H1 (cell line): ENCODE results near the gene ARHGAP8. TPM values are rescaled to one million over a fixed set of nuclear protein-coding genes. Genes with fewer than 3 reads are reported as not detected.
A peak's percentile ranks its signal among the peaks of the same experiment; 100 is the strongest.

ENCODE experiments used
- CTCF ChIA-PET: fragments of 300-600 bp; sonication (Branson Sonifier 250); formaldehyde crosslinking; loops from one replicate; lab custom pipeline; 2021; ENCODE audit not compliant: partially characterized antibody; lab: Charles Lee
- POLR2A ChIA-PET: fragments of 300-600 bp; sonication (Branson Sonifier 250); formaldehyde crosslinking; loops from one replicate; lab custom pipeline; 2021; ENCODE audit warnings: inconsistent platforms; ENCODE audit not compliant: partially characterized antibody; lab: Charles Lee
- DNase-seq, 2 experiments: peaks; one replicate each; pipeline versions ENCODE4 v3.0.0 to v3.0.0-alpha.2; 2010 to 2022; ENCODE audit warnings: low spot score in 2 of 2, low read depth in 1 of 2, mixed read lengths in 1 of 2
- FAIRE-seq: peaks from 2 replicates; lab custom pipeline; 2011; peaks lifted over from hg19 to GRCh38; lab: Jason Lieb, UNC
- H2AFZ ChIP-seq: 2 replicates; pipeline ENCODE4 v1.8.1; 2012; ENCODE audit warnings: low read length, inconsistent platforms
- H2AK5ac ChIP-seq: 2 replicates; pipeline ENCODE4 v1.6.1; 2013; ENCODE audit warnings: low read depth, low read length
- H2BK120ac ChIP-seq: replicated peaks from 2 replicates; pipeline ENCODE3; 2013; ENCODE audit warnings: low read depth, low read length, inconsistent platforms
- H2BK12ac ChIP-seq: 2 replicates; pipeline ENCODE4 v1.6.1; 2013; ENCODE audit warnings: low read depth, low read length
- H2BK15ac ChIP-seq: 2 replicates; pipeline ENCODE4 v1.6.1; 2013; ENCODE audit warnings: low read length
- H2BK20ac ChIP-seq: 2 replicates; pipeline ENCODE4 v1.6.1; 2013; ENCODE audit warnings: low read length
- H2BK5ac ChIP-seq: 2 replicates; pipeline ENCODE4 v1.6.1; 2013; ENCODE audit warnings: low read depth, low read length
- H3K14ac ChIP-seq: 2 replicates; pipeline ENCODE4 v1.6.1; 2013; ENCODE audit warnings: inconsistent platforms; ENCODE audit not compliant: insufficient read length
- H3K18ac ChIP-seq: 2 replicates; pipeline ENCODE4 v1.6.1; 2013; ENCODE audit warnings: low read length; ENCODE audit errors: extremely low read depth
- H3K23ac ChIP-seq: 2 replicates; pipeline ENCODE4 v1.6.1; 2013; ENCODE audit warnings: inconsistent platforms; ENCODE audit not compliant: insufficient read length
- H3K23me2 ChIP-seq: 2 replicates; pipeline ENCODE4 v1.6.1; 2013; ENCODE audit warnings: low read depth, low read length
- H3K27ac ChIP-seq: 2 replicates; pipeline ENCODE4 v1.6.1; 2011; ENCODE audit warnings: low read depth, low read length, inconsistent platforms
- H3K27me3 ChIP-seq, 4 experiments: replicated peaks in 1 of 4; 1 replicate in 1 of 4; 2 replicates in 3 of 4; pipeline versions ENCODE4 v1.6.1 to v1.8.1; 2011 to 2013; ENCODE audit warnings: low read length in 3 of 4, mild to moderate bottlenecking in 3 of 4, inconsistent platforms in 2 of 4, mixed read lengths in 2 of 4, moderate library complexity in 1 of 4; ENCODE audit not compliant: control insufficient read depth in 3 of 4, insufficient read depth in 3 of 4; ENCODE audit errors: extremely low read depth in 1 of 4
- H3K36me3 ChIP-seq, 4 experiments: 2 replicates each; pipeline versions ENCODE4 v1.6.1 to v1.8.1; 2011 to 2013; ENCODE audit warnings: mild to moderate bottlenecking in 4 of 4, low read length in 3 of 4, moderate library complexity in 2 of 4, control low read depth in 1 of 4, inconsistent platforms in 1 of 4; ENCODE audit not compliant: insufficient read depth in 4 of 4, control insufficient read depth in 2 of 4
- H3K4ac ChIP-seq: replicated peaks from 2 replicates; pipeline ENCODE3; 2013; ENCODE audit warnings: low read length, low read depth, mixed read lengths, inconsistent platforms; ENCODE audit not compliant: insufficient read length
- H3K4me1 ChIP-seq, 4 experiments: replicated peaks in 1 of 4; 1 replicate in 1 of 4; 2 replicates in 3 of 4; pipeline versions ENCODE4 v1.6.1 to v1.8.1; 2011 to 2013; ENCODE audit warnings: low read length in 3 of 4, inconsistent platforms in 2 of 4, mixed read lengths in 1 of 4; ENCODE audit not compliant: insufficient read depth in 4 of 4, control insufficient read depth in 3 of 4
- H3K4me2 ChIP-seq, 2 experiments: 2 replicates each; pipeline versions ENCODE4 v1.6.1 to v1.8.1; 2011 to 2013; ENCODE audit warnings: low read depth in 2 of 2, low read length in 2 of 2, control low read depth in 1 of 2, inconsistent platforms in 1 of 2, mild to moderate bottlenecking in 1 of 2; ENCODE audit not compliant: insufficient read depth in 1 of 2
- H3K4me3 ChIP-seq, 4 experiments: fragments of 200-600, 300-600 bp in 1 of 4; sonication (generic), shearing (Covaris generic), sonication (Bioruptor Twin) in 1 of 4; 2 replicates each; pipeline versions ENCODE4 v1.5.1 to v1.8.1; 2011 to 2016; ENCODE audit warnings: low read length in 4 of 4, low read depth in 3 of 4, control low read depth in 2 of 4, inconsistent platforms in 2 of 4, mild to moderate bottlenecking in 2 of 4, mixed read lengths in 1 of 4, moderate library complexity in 1 of 4; ENCODE audit not compliant: insufficient read depth in 2 of 4; ENCODE audit errors: extremely low read depth in 1 of 4
- H3K56ac ChIP-seq: replicated peaks from 2 replicates; pipeline ENCODE3; 2013; ENCODE audit warnings: low read depth, mild to moderate bottlenecking, mixed read lengths, low read length, inconsistent platforms; ENCODE audit not compliant: insufficient read length
- H3K79me1 ChIP-seq: 2 replicates; pipeline ENCODE4 v1.6.1; 2013; ENCODE audit warnings: low read depth, low read length, control low read depth
- H3K79me2 ChIP-seq, 2 experiments: 2 replicates each; pipeline versions ENCODE4 v1.6.1 to v1.8.1; 2012 to 2013; ENCODE audit warnings: low read length in 2 of 2, mild to moderate bottlenecking in 2 of 2, inconsistent platforms in 1 of 2; ENCODE audit not compliant: insufficient read depth in 2 of 2, control insufficient read depth in 1 of 2
- H3K9ac ChIP-seq, 4 experiments: replicated peaks in 1 of 4; 1 replicate in 1 of 4; 2 replicates in 3 of 4; pipeline versions ENCODE4 v1.6.1 to v1.8.1; 2011 to 2013; ENCODE audit warnings: low read depth in 3 of 4, low read length in 3 of 4, control low read depth in 2 of 4, mild to moderate bottlenecking in 2 of 4, moderate library complexity in 2 of 4, inconsistent platforms in 1 of 4; ENCODE audit errors: extremely low read depth in 1 of 4
- H3K9me3 ChIP-seq, 2 experiments: 2 replicates each; pipeline versions ENCODE4 v1.6.1 to v1.8.1; 2012 to 2013; ENCODE audit warnings: mild to moderate bottlenecking in 2 of 2, moderate library complexity in 2 of 2, control low read depth in 1 of 2, inconsistent platforms in 1 of 2, low read depth in 1 of 2, low read length in 1 of 2, mixed read lengths in 1 of 2; ENCODE audit not compliant: insufficient read depth in 2 of 2
- H4K20me1 ChIP-seq, 2 experiments: replicated peaks in 1 of 2; 2 replicates each; pipeline versions ENCODE3 to v1.8.1; 2011 to 2013; ENCODE audit warnings: inconsistent platforms in 2 of 2, low read length in 2 of 2, mild to moderate bottlenecking in 1 of 2; ENCODE audit not compliant: insufficient read depth in 2 of 2, control insufficient read depth in 1 of 2
- H4K5ac ChIP-seq: 2 replicates; pipeline ENCODE4 v1.6.1; 2013; ENCODE audit warnings: low read length, low read depth, mixed read lengths, inconsistent platforms; ENCODE audit not compliant: insufficient read length
- H4K8ac ChIP-seq: 2 replicates; pipeline ENCODE4 v1.8.0; 2013; ENCODE audit warnings: mild to moderate bottlenecking, moderate library complexity, low read length, inconsistent platforms; ENCODE audit not compliant: insufficient read depth; ENCODE audit errors: extremely low read depth
- H4K91ac ChIP-seq: replicated peaks from 2 replicates; pipeline ENCODE3; 2013; ENCODE audit warnings: low read length, mixed read lengths, inconsistent platforms; ENCODE audit not compliant: insufficient read length
- ATF3 ChIP-seq: IDR thresholded peaks from 2 replicates; pipeline ENCODE4 v1.6.1; 2011; ENCODE audit warnings: low read depth, mild to moderate bottlenecking, low read length; ENCODE audit not compliant: insufficient read depth
- BRCA1 ChIP-seq: IDR thresholded peaks from 2 replicates; pipeline ENCODE4 v1.6.1; 2012; ENCODE audit warnings: low read depth, low read length, improper control_type of control experiment
- CBX5 ChIP-seq: fragments of 300-800, 300-1000 bp; sonication (generic); IDR thresholded peaks from 2 replicates; pipeline ENCODE4 v1.7.1; 2016; ENCODE audit warnings: antibody characterized with exemption, low read length, low read depth
- CHD2 ChIP-seq: IDR thresholded peaks from 2 replicates; pipeline ENCODE4 v1.6.1; 2012; ENCODE audit warnings: low read length, improper control_type of control experiment
- E2F6 ChIP-seq: IDR thresholded peaks from 2 replicates; pipeline ENCODE4 v1.6.1; 2012; ENCODE audit warnings: inconsistent platforms
- EGR1 ChIP-seq: IDR thresholded peaks from 2 replicates; pipeline ENCODE4 v1.6.1; 2011; ENCODE audit warnings: low read depth, low read length, borderline replicate concordance
- KDM1A ChIP-seq: fragments of 200-600, 300-600 bp; sonication (generic); IDR thresholded peaks from 2 replicates; pipeline ENCODE4 v1.7.1; 2016; ENCODE audit warnings: mild to moderate bottlenecking, low read length, borderline replicate concordance
- KDM4A ChIP-seq: IDR thresholded peaks from one replicate; pipeline ENCODE4 v1.7.1; 2012; ENCODE audit warnings: low read depth, mild to moderate bottlenecking, moderate library complexity, low read length, inconsistent platforms; ENCODE audit not compliant: severe bottlenecking
- POLR2A ChIP-seq, 2 experiments: IDR thresholded peaks; 1 replicate in 1 of 2; 2 replicates in 1 of 2; pipeline ENCODE4 v1.6.1; 2011; ENCODE audit warnings: low read depth in 2 of 2, low read length in 2 of 2, mild to moderate bottlenecking in 2 of 2; ENCODE audit errors: control extremely low read depth in 1 of 2
- WGBS, 2 experiments: shearing (Covaris generic) in 1 of 2; methylation state at CpG; one replicate each; pipeline versions ENCODE4 v1.1.6 to v1.1.7; 2013 to 2015; ENCODE audit warnings: low lambda C conversion rate in 2 of 2, mixed read lengths in 2 of 2, inconsistent platforms in 1 of 2, low coverage in 1 of 2, missing lambda C conversion rate in 1 of 2; ENCODE audit not compliant: insufficient replicate concordance in 2 of 2, insufficient coverage in 1 of 2, insufficient read length in 1 of 2; ENCODE audit errors: extremely low coverage in 1 of 2, missing lambda C conversion rate in 1 of 2; 5-methylcytosine and 5-hydroxymethylcytosine counted together
- polyA plus RNA-seq, 7 experiments: library from polyadenylated mRNA; depleted of rRNA in 3 of 7; stranded (reverse) in 5 of 7; unstranded in 2 of 7; fragments of >200 nt in 5 of 7; fragments of 200-250 nt in 2 of 7; gene quantifications; 1 replicate in 5 of 7; 2 replicates in 1 of 7; 4 replicates in 1 of 7; pipeline versions ENCODE4 v1.2.1 to v1.2.3, GENCODE V29; 2011 to 2013; ENCODE audit warnings: missing spikeins in 2 of 7, mixed read lengths in 2 of 7
- total RNA-seq: library from RNA; stranded (reverse); fragmentation: NEBNext Ultra II Directional; extraction: Animal tissue kit (Norgen Biotek cat#: 25700); gene quantifications from 2 replicates; pipeline ENCODE4 v1.2.1, GENCODE V29; 2021
- TF ChIP-seq, protein P1 (sequence below): IDR thresholded peaks from 2 replicates; pipeline ENCODE4 v1.6.1; 2012; ENCODE audit warnings: low read length, inconsistent platforms

The ARHGAP8 gene
- total and polyA plus RNA-seq, 2 of the 8 experiments (the other 6 are each of a cell fraction or from before 2014, with no cell fraction given), result 35.6 to 47.7 TPM

- CTCF ChIA-PET, result interaction anchor here (0.5 to 9.3 kb wide), 25 partner anchors 9 to 1487 kb away, joined by 3 to 102 read pairs (median 5); partner anchors contain the start of gene ARHGAP8
- no peak overlapping the region for H2BK20ac ChIP-seq
- H3K23me2 ChIP-seq, result no peaks in the 10 kb centered on the region
- peaks cover 0 to 19% (median 12%) of the 10 kb centered on the region in 4 experiments; a peak in 5 of 7 replicates for H3K4me1 ChIP-seq
- H4K8ac ChIP-seq, result peak overlapping the region; percentile 16; the same call in 1 of the 2 replicates
- H3K23ac ChIP-seq, result no peak overlapping the region
- no peak overlapping the region for H3K56ac ChIP-seq
- H3K36me3 ChIP-seq, result no peaks in the 10 kb centered on the region
- no peaks in the 10 kb centered on the region; a peak in 1 of 7 replicates for H3K27me3 ChIP-seq
- H2AFZ ChIP-seq, result no peak overlapping the region
- no peak overlapping the region for H2BK15ac ChIP-seq
- no peak overlapping the region for H3K14ac ChIP-seq
- no peak overlapping the region for H3K27ac ChIP-seq
- no peaks in the 10 kb centered on the region for H3K79me1 ChIP-seq
- H3K4me2 ChIP-seq, result no peak overlapping the region
- FAIRE-seq (no peak), DNase-seq (no peak)
- WGBS, 2 experiments, result 86% methylated on average over 23 of the region's 23 CpGs; no CpG with 5 or more reads in 1 of the 2 experiments
- H3K4ac ChIP-seq, result no peak overlapping the region
- no peaks in the 10 kb centered on the region for H3K9me3 ChIP-seq
- H3K4me3 ChIP-seq, result no peak overlapping the region
- H3K9ac ChIP-seq, result no peak overlapping the region
- no peak overlapping the region for H4K91ac ChIP-seq
- H2BK12ac ChIP-seq, result no peak overlapping the region
- H3K79me2 ChIP-seq, result no peaks in the 10 kb centered on the region
- no peak overlapping the region for H3K18ac ChIP-seq
- peak overlapping the region; percentile 49; the same call in 1 of the 2 replicates for H2BK5ac ChIP-seq
- no peak overlapping the region for H4K5ac ChIP-seq
- H4K20me1 ChIP-seq, result peaks cover 0 to 14% of the 10 kb centered on the region in 2 experiments
- H2AK5ac ChIP-seq, result no peak overlapping the region
- POLR2A ChIA-PET, result interaction anchor here (0.8 kb wide), 1 partner anchor 9 kb away, joined by 5 read pairs; no protein-coding TSS in a partner anchor
- no peak overlapping the region for H2BK120ac ChIP-seq
- TF ChIP-seq E2F6, result no peak
- no peak for TF ChIP-seq ATF3
- TF ChIP-seq KDM4A, result no peak
- TF ChIP-seq CBX5, result no peak
- TF ChIP-seq BRCA1, result no peak
- no peak for TF ChIP-seq CHD2
- TF ChIP-seq POLR2A (IDR thresholded peaks at IDR 0.05; ENCODE audit: control extremely low read depth in 1 of 2, low read depth in 2 of 2, low read length in 2 of 2), result no peak
- no peak for TF ChIP-seq EGR1
- TF ChIP-seq, protein P1, sequence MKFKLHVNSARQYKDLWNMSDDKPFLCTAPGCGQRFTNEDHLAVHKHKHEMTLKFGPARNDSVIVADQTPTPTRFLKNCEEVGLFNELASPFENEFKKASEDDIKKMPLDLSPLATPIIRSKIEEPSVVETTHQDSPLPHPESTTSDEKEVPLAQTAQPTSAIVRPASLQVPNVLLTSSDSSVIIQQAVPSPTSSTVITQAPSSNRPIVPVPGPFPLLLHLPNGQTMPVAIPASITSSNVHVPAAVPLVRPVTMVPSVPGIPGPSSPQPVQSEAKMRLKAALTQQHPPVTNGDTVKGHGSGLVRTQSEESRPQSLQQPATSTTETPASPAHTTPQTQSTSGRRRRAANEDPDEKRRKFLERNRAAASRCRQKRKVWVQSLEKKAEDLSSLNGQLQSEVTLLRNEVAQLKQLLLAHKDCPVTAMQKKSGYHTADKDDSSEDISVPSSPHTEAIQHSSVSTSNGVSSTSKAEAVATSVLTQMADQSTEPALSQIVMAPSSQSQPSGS, result no peak
- no peak for TF ChIP-seq KDM1A
Observed at GRCh38 chr22:44734801-44735517, 17.4 kb upstream of the ARHGAP8 start.
